ENCODE measurements around the gene ACOT9.
"Not testable (repeated sequence)": the region's sequence is repeated elsewhere in the genome, so short reads cannot be mapped to it uniquely, and the experiment has no call there.

The ACOT9 gene

GRCh38 chrX:23742697-23743622 lies at the start of gene ACOT9:
Gene ACOT9 (minus strand): TSS chrX:23743276. CDS start chrX:23743144, 132 bp downstream.
- DNase-seq (ENCODE audit: low spot score) = peak; percentile 77

GRCh38 chrX:23790155-23790497 lies 47.0 kb upstream of the ACOT9 start:
- no peak for DNase-seq (ENCODE audit: low spot score)

- DNase-seq (ENCODE audit: low spot score) = no peak
Measured at GRCh38 chrX:23789386-23790154, 46.5 kb upstream of the ACOT9 start.

- DNase-seq (ENCODE audit: low spot score) = no peak
Measured at GRCh38 chrX:23788946-23789345, 45.9 kb upstream of the ACOT9 start.

- no peak for DNase-seq (ENCODE audit: low spot score)
Measured at GRCh38 chrX:23788521-23788920, 45.4 kb upstream of the ACOT9 start.

GRCh38 chrX:23787745-23788118 lies 44.7 kb upstream of the ACOT9 start:
- DNase-seq (ENCODE audit: low spot score) = no peak

GRCh38 chrX:23786268-23786815 lies 43.3 kb upstream of the ACOT9 start:
- no peak for DNase-seq (ENCODE audit: low spot score)

- no peak for DNase-seq (ENCODE audit: low spot score)
Measured at GRCh38 chrX:23785580-23785979, 42.5 kb upstream of the ACOT9 start.

GRCh38 chrX:23784470-23785331 lies 41.6 kb upstream of the ACOT9 start:
- no peak for DNase-seq (ENCODE audit: low spot score)

- no peak for DNase-seq (ENCODE audit: low spot score)
Measured at GRCh38 chrX:23783589-23784469, 40.8 kb upstream of the ACOT9 start.

GRCh38 chrX:23782863-23783588 lies 40.0 kb upstream of the ACOT9 start, which contains the start of gene SAT1:
Gene SAT1 (plus strand): TSS chrX:23783173. CDS start chrX:23783352, 179 bp downstream.
- peak; percentile 71 for DNase-seq (ENCODE audit: low spot score)

GRCh38 chrX:23782455-23782854 lies 39.4 kb upstream of the ACOT9 start:
- DNase-seq (ENCODE audit: low spot score) = no peak

- DNase-seq (ENCODE audit: low spot score) = no peak
Measured at GRCh38 chrX:23779025-23779424, 35.9 kb upstream of the ACOT9 start.

- DNase-seq (ENCODE audit: low spot score) = no peak
Measured at GRCh38 chrX:23776363-23776762, 33.3 kb upstream of the ACOT9 start.

GRCh38 chrX:23773601-23774175 lies 30.6 kb upstream of the ACOT9 start:
- peak; percentile 59 for DNase-seq (ENCODE audit: low spot score)

GRCh38 chrX:23771086-23771485 lies 28.0 kb upstream of the ACOT9 start:
- DNase-seq (ENCODE audit: low spot score) = not testable (repeated sequence)

- DNase-seq (ENCODE audit: low spot score) = no peak
Measured at GRCh38 chrX:23770142-23770541, 27.1 kb upstream of the ACOT9 start.

- no peak for DNase-seq (ENCODE audit: low spot score)
Measured at GRCh38 chrX:23766650-23767551, 23.8 kb upstream of the ACOT9 start.

GRCh38 chrX:23765868-23766267 lies 22.8 kb upstream of the ACOT9 start:
- no peak for DNase-seq (ENCODE audit: low spot score)

Measured in kidney capillary endothelial cell (primary cell).